ENCODE results near the gene SEPTIN6.

SEPTIN6 gene

GRCh38 chrX:119682019-119682989 lies 10.7 kb downstream of the SEPTIN6 start:
- no peak overlapping the region for H3K27ac ChIP-seq
- no peak for TF ChIP-seq CTCF (IDR thresholded peaks at IDR 0.05; ENCODE audit: low read depth, low read length, missing control alignments)
- in situ Hi-C loops (cut with HindIII; ENCODE audit: low pct_ligation_motif_present, low sequenced_read_pairs): no loop called here
- no peak overlapping the region for H3K4me3 ChIP-seq (ENCODE audit: low read depth, low read length)
- no peaks in the 10 kb centered on the region for H3K27me3 ChIP-seq (replicated peaks)
- DNase-seq: no peak
- no peaks in the 10 kb centered on the region for H3K36me3 ChIP-seq (replicated peaks)

GRCh38 chrX:119677654-119677981 lies 15.3 kb downstream of the SEPTIN6 start:
- no peak for DNase-seq
- in situ Hi-C loops (cut with HindIII; ENCODE audit: low pct_ligation_motif_present, low sequenced_read_pairs): no loop called here
- Histone ChIP-seq H3K36me3 (replicated peaks) (no peaks in the 10 kb centered on the region), H3K27me3 (replicated peaks) (no peaks in the 10 kb centered on the region), H3K27ac (no peak overlapping the region), H3K4me3 (ENCODE audit: low read depth, low read length) (no peak overlapping the region)
- no peak for TF ChIP-seq CTCF (IDR thresholded peaks at IDR 0.05; ENCODE audit: low read depth, low read length, missing control alignments)

GRCh38 chrX:119676949-119677653 lies 15.9 kb downstream of the SEPTIN6 start:
- in situ Hi-C loops (cut with HindIII; ENCODE audit: low pct_ligation_motif_present, low sequenced_read_pairs): no loop called here
- no peak for DNase-seq
- H3K27ac ChIP-seq: no peak overlapping the region
- H3K27me3 ChIP-seq (replicated peaks): no peaks in the 10 kb centered on the region
- no peaks in the 10 kb centered on the region for H3K36me3 ChIP-seq (replicated peaks)
- TF ChIP-seq CTCF (IDR thresholded peaks at IDR 0.05; ENCODE audit: low read depth, low read length, missing control alignments): no peak
- no peak overlapping the region for H3K4me3 ChIP-seq (ENCODE audit: low read depth, low read length)

GRCh38 chrX:119673336-119673735 lies 19.6 kb downstream of the SEPTIN6 start:
- H3K4me3 ChIP-seq (ENCODE audit: low read depth, low read length): no peak overlapping the region
- no peak for DNase-seq
- in situ Hi-C loops (cut with HindIII; ENCODE audit: low pct_ligation_motif_present, low sequenced_read_pairs): no loop called here
- no peaks in the 10 kb centered on the region for H3K36me3 ChIP-seq (replicated peaks)
- no peaks in the 10 kb centered on the region for H3K27me3 ChIP-seq (replicated peaks)
- no peak for TF ChIP-seq CTCF (IDR thresholded peaks at IDR 0.05; ENCODE audit: low read depth, low read length, missing control alignments)
- no peak overlapping the region for H3K27ac ChIP-seq

- no peak for DNase-seq
- in situ Hi-C loops (cut with HindIII; ENCODE audit: low pct_ligation_motif_present, low sequenced_read_pairs): no loop called here
- TF ChIP-seq CTCF (IDR thresholded peaks at IDR 0.05; ENCODE audit: low read depth, low read length, missing control alignments): no peak
Measured at GRCh38 chrX:119672426-119672825, 20.5 kb downstream of the SEPTIN6 start.

More at GRCh38 chrX:119672426-119672825, 20.5 kb downstream of the SEPTIN6 start:
- Histone ChIP-seq H3K36me3 (replicated peaks) (no peaks in the 10 kb centered on the region), H3K4me3 (ENCODE audit: low read depth, low read length) (no peak overlapping the region), H3K27ac (no peak overlapping the region), H3K27me3 (replicated peaks) (no peaks in the 10 kb centered on the region)

All from brain microvascular endothelial cell (primary cell).